HG02870 (cell line): Measurements from ENCODE around the gene ZMIZ1.
"Not testable (repeated sequence)": the region's sequence is repeated elsewhere in the genome, so short reads cannot be mapped to it uniquely, and the experiment has no call there.

Experiments used
- ATAC-seq: cut with Tn5 transposase; IDR thresholded peaks from one replicate; pipeline ENCODE4 v1.9.1; 2021; ENCODE audit warnings: mild to moderate bottlenecking, moderate library complexity; ENCODE audit not compliant: unreplicated experiment

The ZMIZ1 gene

DNA sequence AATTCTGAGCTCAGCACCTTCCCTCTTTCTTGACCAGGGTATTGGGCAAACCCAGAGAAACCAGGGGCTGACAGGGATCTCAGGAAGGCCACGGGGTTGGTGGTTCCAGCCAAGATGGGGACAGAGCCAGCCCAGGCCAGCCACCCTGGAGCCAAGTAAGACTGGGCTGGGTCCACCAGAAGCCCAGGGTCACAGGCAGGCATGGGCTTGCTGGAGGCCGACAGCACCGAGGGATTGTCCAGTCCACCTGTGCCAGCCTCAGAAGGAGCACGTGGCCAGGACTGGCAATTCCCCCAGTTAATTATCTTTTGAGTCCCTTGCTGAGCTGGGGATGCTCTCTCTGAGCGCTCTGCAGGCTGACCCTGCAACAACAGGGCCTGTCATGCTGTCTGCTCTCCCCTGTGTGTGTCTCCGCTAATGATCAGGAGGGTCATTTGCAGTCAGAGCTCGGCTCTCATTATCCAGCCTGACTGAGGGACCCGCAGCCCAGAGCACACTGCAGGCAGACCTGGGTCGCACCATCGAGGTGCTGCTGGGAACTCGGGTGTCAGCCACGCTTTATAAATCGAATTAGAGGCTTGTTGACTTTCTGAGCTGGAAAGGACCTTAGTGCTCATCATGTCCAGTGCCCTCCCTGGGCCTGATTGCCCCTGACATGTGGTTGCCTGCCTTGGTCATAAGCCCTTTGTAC lies 209.0 kb downstream of the ZMIZ1 start:
- no peak for ATAC-seq

DNA sequence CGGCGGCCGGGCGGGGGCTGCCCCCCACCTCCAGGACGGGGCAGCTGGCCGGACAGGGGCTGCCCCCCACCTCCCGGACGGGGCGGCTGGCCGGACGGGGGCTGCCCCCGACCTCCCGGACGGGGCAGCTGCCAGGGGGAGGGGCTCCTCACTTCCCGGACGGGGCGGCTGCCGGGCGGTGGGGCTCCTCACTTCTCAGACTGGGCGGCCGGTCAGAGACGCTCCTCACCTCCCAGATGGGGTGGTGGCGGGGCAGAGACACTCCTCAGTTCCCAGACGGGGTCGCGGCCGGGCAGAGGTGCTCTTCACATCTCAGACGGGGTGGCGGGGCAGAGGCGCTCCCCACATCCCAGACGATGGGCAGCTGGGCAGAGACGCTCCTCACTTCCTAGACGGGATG lies 210.3 kb downstream of the ZMIZ1 start:
- ATAC-seq = not testable (repeated sequence)

DNA sequence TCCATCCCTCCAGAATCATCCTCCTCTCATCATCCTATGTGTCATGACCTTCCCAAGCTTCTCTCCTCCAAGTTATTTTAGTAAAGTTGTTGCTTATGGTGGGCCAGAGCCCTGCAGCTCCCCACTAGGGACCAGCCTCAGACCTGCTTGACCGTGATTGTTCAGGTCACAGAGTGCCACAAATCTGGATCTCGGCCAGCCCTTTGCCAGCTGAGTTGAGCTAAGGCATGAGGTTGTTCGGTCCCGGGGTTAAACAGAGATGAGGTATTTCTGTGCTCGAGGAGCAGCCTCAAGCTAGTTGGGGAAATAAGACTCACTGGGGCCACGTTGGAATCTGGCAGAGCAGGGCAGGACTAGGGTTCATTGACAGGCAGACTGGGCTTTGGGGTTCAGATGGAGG lies 212.2 kb downstream of the ZMIZ1 start:
- no peak for ATAC-seq

DNA sequence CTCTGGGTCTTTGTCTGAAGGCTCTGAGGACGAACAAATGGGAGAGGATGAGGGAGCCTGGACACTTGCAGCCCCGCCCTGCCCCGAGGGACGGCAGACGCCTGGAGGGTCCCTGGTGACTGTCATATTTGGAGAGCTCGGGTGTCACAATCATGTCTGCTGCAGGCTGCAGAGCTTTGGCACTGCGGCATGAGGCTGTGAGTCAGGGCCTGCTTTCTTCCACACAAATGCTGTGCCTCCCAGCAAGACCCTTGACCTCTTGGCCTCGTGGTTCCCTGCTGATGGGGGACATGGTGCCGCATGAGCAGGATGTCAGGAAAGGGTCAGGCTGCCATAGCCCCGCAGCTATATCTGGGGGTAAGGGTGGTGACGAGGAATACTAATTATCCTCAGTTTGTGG lies 213.6 kb downstream of the ZMIZ1 start:
- no peak for ATAC-seq

DNA sequence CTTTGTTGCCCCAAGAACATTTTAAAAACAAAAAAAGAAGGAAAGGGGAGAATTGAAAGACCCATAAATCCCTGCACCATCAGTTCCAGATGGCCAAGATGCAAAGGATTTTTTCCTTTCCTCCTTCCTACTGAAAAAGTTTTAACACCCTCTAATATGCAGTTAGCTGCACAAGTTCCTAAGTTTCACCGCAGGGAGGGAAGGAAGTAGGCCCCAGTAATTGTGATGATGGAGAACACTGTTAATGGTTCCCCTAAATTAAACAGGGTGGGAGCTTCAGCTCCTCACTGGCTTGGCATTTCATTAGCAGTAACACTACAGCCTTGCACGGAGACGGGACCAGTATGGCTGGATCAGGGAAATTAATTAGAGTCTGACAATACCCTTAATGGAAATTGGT lies 214.8 kb downstream of the ZMIZ1 start:
- no peak for ATAC-seq

DNA sequence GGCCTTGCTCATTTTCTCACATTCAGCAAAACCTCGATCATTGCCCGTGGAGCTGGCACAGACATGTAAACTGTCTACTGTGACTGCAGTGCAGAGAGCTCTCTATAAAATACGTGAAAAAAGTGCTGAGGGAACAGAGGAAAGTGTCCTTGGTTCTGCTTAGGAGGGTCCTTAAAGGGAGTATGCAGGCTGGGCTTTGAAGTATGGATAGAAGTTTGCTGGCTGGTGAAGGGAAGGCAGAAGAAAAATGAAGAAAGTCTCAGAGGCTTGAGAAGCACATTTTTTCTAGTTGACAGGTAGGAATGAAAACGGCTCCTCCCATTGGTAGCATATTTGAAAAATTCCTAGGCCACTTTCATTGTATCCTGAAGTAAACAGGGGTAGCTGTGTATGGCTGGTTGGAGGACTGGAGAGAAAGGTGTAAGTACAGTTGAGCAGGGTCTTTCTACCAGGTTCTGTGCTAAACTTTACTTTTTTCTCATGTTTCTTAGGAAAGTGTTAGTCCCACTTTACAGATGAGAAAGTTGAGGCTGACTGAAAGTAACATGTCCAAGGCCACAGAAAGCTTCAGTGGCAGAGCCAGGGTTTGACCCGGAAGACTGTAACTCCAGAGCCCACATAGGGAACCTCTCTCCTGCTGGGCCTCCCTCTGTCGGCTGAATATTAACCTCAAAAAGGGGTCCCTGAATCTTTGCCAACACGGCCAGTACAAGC lies 215.5 kb downstream of the ZMIZ1 start:
- no peak for ATAC-seq

DNA sequence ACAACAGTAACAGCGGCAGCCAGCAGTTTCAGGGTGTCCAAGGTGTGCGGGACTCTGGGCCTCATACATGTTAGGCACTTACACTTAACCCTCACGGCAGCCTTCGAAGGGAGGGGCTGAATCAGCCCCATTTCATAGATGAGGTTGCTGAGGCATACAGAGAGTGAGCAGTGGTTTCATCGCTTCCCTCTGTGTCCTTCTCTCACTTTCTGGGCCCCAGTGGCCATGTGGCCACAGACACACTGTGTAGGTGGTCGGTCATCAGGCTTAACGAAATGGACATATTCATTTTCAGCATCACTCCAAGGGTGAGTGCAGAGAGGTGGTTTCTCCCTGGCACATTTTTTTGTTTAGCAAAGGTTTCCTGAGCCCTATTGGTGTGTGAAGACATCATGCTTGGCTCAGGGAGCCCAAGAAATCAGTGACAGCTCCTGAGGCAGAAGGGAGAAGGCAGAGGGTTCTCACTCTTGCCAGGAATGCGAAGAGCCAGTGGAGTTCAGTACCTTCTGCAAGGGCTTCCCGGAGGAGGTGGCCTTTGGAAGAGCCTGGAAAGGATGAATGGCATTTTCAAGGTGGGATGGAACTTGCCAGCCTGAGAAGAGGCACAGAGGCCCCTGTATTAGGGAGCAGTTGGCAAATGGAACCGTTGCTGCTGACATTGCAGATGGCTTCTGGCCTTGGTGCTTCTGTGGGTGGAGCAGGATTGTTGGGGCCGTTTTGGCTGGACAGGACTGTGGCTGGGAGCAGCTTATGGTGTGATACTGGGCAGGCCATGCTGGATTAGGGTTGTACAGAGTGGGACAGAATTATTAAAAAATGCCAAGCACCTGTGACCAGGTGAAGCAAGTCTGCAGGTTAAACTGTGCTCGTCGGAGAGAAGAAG lies 216.8 kb downstream of the ZMIZ1 start:
- peak; percentile 73 for ATAC-seq

DNA sequence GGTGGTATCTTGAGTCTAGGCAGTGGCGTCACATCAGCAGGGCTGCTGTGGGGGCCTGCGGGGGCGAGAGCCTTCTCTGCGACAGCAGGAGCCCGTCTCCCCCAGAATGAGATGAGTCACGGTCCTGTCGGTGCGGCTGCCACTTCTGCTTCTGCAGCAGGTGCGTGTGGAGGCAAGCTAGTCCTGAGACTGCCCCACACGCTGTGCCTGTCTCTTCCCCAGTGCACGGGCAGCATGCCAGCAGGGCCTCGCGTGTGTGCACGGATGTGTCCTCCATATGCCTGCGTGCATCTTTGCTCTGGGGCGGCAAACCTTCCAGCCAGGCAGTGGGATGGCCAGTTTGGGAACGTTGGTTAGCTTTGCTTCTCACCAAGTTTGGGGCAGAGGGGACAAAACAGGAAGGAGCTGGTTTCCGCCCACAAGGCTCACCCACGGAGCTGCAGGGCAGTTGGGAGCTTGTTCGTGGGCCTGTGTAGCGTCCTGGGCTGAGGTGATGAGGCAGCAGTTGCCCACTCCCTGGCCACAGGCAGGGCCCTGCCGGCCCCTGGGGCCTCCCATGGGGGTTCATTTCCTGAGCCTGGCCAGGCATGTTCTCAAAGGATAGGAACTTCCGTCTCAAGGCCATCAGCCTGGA lies 217.7 kb downstream of the ZMIZ1 start:
- ATAC-seq = peak; percentile 80

DNA sequence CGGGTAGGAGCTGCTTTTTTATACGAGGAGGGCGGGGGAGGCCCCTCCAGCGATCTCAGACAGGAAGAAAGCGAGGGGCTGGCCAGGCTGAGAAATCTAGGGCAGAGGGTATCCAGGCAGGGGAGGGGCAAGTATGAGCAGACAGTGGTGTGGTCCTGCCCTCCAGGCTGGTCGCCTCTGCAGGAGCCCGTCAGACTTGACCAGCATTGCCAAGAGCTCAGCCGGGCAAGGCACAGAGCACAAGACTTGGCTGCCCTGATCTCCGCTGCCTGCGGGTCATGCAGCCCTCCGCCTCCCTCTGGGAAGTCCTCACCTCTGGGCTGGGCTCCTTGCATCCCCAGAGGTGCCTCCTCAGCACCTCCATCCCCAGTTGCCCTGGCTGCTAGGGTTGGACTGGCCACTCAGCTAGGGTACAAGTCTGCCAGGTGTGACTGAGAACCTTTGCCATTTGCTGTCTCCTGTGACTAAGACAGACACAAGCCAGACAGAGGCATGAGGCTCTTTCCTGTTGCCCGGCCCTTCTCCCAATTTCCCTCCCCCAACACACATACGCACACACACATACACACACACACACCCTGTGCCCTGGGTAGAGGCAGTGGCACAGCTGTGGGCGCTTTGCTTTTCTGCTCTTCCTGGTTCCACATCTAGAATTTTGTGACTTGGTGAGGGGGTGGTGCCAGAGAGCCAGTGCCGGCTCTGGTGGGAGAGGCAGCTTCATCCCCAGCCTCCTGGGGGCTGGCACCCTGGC lies 219.4 kb downstream of the ZMIZ1 start:
- ATAC-seq = no peak

DNA sequence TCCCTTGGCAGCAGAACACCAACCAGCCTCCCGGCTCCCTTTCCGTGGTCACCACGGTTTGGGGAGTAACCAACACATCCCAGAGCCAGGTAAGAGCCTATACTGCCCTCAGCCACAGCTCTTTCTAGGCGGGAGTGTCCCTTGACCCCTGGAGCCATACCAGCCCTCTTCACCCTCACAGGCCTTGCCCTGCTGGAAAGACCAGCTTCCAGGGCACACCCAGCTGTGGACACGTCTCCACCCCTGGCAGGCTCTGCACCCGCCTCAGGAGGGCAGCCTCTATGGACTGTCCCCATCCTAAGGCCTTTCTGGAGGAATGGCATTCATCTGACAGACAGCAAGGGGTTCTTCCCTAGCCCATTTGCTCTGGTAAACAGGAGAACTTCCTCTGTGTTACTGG lies 221.0 kb downstream of the ZMIZ1 start:
- no peak for ATAC-seq

DNA sequence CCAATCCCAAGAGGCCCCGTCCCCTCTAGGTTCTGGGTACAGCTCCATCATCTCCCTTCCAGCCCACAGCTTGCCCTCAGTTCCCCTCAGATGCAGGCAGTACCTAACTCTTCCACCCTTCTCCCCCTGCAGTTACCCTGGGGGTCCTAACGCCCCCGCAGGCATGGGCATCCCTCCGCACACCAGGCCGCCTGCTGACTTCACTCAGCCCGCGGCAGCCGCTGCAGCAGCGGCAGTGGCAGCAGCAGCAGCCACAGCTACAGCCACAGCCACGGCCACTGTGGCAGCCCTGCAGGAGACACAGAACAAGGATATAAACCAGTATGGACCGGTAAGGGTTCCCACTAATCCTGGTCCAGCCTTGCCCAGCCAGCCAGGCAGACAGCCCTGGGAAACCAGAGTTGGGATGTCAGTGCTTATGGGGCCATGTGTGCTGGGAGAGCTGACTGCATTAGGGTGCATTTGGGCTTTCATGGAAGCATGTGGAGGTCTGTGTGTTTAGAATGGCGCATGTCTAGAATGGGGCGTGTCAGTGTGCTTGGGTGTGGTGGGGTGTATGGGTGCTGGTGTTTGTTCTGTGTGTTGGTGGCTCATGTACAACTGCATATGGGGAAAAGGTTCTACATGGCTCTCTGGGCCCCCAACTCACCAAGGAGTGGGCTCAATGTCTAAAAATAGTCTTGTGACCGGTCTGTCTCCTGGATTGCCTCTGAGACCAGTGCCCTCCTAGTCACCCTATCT lies 223.4 kb downstream of the ZMIZ1 start:
- ATAC-seq = no peak

DNA sequence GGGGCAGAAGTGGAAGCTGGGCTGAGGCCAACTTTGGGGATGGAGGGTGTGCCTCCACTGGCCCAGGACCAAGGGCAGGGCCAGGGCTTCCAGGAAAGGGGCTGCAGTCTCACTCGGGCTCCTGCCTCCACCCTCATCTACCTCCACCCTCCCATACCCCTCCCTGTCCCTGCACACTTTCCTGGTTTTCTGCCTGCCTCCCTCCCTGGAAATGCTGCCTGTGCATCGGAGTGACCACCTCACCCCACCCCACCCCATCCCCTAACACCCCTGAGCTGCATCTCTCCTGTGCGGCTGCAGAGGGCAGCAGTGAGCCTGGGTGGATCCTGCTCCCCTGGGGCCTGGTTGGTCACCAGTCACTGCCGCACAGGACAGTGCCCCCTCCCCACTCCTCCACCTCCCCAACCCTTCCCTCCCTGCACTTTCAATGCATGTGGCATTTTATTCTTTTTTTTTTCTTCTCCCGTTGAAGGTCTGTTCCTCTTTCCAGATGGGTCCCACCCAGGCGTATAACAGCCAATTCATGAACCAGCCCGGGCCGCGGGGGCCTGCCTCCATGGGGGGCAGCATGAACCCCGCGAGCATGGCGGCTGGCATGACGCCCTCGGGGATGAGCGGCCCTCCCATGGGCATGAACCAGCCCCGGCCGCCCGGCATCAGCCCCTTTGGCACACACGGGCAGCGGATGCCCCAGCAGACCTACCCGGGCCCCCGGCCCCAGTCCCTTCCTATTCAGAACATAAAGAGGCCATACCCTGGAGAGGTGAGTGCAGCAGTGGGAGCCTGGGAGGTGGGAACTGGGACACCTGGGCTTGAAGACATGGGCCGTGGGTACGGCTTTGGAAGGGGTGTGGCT lies 224.4 kb downstream of the ZMIZ1 start:
- no peak for ATAC-seq

DNA sequence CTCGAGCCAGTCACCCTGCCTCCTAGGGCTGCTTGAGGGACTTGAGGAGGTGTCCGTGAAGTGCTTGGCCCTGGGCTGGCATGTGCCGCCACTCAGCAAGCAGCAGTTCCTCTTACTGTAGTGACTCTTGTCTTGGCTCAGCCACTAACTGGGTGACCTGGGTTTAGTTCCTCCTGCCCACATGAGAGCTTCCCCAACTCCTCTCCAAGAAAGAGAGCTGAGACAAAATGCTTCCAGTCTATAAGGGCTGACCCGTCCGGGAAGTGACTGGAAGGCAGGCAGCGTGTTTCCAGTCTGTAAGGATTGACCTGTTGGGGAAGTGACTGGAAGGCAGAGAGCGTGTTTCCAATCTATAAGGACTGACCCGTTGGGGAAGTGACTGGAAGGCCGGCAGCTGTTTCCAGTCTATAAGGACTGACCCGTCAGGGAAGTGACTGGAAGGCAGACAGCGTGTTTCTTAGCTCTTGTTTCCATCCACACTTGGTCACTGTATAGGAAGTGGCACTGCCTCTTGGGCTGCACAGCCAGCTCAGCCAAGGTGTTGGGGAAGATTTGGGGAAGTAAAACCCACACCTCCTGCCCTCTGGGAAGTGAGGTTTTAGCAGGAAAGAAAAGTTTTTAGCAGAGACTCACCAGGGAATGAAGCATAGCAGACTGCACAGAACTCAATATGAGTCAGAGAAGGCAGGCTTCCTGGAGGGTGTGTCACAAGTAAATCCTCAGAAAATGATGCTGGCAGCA lies 225.2 kb downstream of the ZMIZ1 start:
- no peak for ATAC-seq

DNA sequence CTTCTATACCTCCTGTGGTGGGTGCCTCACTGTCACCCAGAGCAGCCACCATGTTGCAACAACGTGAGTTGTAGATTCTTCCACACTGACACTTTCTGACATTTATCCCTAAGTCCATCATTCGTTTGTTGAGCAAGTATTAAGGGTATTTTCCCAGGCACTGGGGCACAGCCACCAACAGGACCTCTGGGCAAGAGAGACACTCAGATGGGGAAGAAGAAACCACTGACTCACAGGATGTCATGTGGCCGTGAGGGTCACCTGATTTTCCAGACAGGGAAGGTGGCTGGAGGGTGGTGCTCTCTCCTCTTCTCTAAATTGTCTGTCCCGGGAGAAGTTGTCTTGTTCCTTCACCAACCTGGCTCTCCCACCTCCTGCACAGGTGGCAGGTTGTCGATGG lies 226.8 kb downstream of the ZMIZ1 start:
- no peak for ATAC-seq

DNA sequence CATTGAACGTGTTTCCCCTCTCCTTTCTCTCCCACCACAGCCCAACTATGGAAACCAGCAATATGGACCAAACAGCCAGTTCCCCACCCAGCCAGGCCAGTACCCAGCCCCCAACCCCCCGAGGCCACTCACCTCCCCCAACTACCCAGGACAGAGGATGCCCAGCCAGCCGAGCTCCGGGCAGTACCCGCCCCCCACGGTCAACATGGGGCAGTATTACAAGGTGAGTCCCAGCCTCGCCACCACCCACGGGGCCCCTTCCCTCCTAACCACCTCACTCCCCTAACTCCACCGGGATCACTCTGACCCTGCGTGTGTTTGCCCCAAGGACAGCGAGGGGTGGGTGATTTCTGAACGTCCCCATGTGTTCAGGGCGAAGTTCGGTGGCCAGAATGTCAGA lies 227.7 kb downstream of the ZMIZ1 start:
- ATAC-seq = no peak

DNA sequence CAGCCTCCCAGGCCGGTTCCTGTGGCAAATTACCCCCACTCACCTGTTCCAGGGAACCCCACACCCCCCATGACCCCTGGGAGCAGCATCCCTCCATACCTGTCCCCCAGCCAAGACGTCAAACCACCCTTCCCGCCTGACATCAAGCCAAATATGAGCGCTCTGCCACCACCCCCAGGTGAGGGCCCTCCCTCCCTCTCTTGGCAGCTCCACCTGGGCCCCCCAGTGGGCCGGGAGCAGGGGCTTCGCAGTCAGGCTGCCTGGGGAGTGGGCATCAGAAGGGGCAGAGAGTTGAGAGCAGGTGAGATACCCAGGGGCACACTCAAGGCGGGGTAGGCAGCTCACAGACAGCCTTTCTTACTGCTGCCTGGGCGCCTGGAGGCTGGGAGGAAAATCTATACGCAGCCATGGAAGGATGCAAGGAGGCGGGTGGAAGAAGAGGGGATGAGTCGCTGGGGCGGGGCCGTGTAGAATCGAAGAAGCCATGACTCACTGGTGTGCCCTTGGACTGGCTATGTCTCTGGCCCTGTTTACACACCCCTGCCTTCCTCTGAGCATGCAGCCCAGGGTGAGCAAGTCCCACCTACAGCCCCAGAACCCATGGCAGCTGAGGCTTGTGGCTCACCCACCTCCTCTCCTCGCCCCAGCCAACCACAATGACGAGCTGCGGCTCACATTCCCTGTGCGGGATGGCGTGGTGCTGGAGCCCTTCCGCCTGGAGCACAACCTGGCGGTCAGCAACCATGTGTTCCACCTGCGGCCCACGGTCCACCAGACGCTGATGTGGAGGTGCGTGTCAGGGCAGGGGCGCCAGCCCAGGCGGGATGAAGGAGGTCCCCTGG lies 229.9 kb downstream of the ZMIZ1 start:
- no peak for ATAC-seq
